ENCODE measurements around the gene GPC6.

- no peak for TF ChIP-seq CTCF (optimal IDR thresholded peaks at IDR 0.05 in 1 of 3, IDR thresholded peaks at IDR 0.05 in 1 of 3, conservative IDR thresholded peaks at IDR 0.05 in 1 of 3; ENCODE audit: extremely low read depth in 1 of 3, insufficient read depth in 2 of 3, low read length in 3 of 3)
- TF ChIP-seq EZH2 (IDR thresholded peaks at IDR 0.05; ENCODE audit: low read length), result no peak
Measured at GRCh38 chr13:93238711-93239110, 12.1 kb downstream of the GPC6 start.

All from keratinocyte (primary cell).